GM18951 (cell line): ENCODE results near the gene AHNAK.
"Not testable (repeated sequence)": the region's sequence is repeated elsewhere in the genome, so short reads cannot be mapped to it uniquely, and the experiment has no call there.

ENCODE experiments used
- POLR2A ChIP-seq: IDR thresholded peaks from 4 replicates; pipeline ENCODE4 v1.6.1; 2011; ENCODE audit warnings: mild to moderate bottlenecking; ENCODE audit not compliant: insufficient read length, insufficient read depth; ENCODE audit errors: extremely low read depth
- in situ Hi-C: fragments of 300-500 bp; cut with MboI; formaldehyde crosslinking; loops from one replicate; pipeline ENCODE4 v1.12.0; 2022; ENCODE audit warnings: low sequenced_read_pairs, mixed read lengths, inconsistent platforms; ENCODE audit not compliant: unreplicated experiment

The AHNAK gene

GRCh38 chr11:62578541-62578940 is 31.9 kb upstream of the AHNAK start:
- in situ Hi-C loops = no loop called here
- no peak for TF ChIP-seq POLR2A

DNA sequence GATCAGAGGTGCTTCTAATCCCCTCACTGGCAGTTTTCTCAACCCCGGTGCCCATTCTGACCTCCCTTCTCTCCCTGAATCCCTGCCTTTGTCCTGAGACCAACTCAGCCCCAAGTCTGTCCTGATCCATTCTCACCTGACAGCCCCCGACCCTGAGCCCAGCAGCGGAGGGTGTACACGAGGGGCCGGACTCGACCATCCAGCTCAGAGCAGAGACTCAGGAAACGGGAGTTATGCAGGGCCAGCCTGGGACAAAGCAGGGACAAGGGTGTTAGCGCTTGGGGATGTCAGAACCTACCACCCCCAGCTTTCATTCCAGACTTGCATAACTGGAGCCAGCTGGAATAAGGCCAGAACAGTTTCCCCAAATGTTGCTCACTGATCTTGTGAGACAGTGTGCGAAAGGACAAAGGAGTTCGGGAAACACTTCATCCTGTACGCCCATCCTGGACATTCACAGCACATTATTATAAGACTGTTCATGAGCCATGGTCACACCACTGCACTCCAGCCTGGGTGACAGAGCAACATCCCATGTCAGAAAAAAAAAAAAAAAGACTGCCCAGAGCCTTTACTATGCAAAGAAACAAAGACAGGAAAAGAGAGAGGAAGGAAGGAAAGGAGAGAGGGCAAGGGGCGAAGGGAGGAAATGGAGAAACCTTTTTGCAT is 30.6 kb upstream of the AHNAK start:
- in situ Hi-C loops = no loop called here
- no peak for TF ChIP-seq POLR2A

- TF ChIP-seq POLR2A = no peak
- in situ Hi-C loops = no loop called here
Observed at GRCh38 chr11:62575837-62576236, 29.2 kb upstream of the AHNAK start.

DNA sequence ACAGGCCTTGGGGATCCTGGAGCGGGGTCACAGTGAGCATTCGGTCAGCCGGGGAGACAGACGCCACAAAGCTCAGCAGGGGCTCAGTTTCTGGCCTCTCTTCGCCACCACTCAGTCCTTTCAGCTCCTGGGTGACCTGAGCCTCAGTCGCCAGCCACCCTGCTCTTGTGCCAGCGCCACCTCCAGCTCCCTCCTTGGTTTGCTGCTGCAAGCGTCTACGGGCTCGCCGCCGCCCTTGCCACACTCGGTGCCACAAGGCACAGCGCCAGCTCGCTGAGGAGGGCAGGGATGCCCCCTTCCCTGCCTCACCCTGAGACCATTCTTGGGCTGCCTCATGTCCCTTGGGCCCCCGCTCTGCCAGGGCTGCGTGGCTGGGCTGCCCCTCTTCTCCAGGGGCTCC is 28.6 kb upstream of the AHNAK start:
- in situ Hi-C loops = no loop called here
- TF ChIP-seq POLR2A = peak; percentile 8

DNA sequence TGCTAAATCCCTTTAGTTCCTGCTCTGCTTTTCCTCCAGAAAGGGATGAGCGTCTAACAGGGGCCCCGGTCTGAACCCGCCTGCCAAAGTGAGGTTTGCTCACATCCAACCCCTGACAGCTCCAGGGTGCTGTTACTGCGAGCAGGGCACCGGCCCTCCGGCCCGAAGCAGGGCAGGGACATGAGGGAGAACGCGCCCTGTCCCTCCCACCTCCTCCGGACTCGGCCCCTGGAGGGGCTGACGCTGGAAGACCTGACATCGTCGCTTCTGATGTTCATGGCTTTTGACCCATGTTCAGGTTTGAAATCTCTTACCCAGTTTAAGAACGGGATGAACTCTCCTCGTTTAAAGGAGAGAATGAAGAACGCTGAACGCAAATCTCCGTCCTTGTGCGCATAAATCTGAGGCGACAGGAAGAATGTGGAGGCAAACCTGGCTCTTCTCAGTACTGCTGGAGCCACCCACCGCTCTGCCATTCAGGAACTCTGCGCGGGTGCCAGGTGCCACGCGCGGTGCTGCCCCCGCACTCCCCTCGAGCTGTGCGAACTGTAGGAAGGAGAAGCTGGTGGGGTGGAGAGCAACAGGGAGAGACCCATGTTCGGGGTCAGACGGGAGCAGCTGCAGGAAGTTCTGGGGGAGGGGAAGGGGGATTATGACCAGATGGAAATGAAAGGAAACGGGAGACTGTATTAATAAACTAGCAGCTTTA is 27.9 kb upstream of the AHNAK start:
- TF ChIP-seq POLR2A = peak; percentile 10
- in situ Hi-C loops = no loop called here

DNA sequence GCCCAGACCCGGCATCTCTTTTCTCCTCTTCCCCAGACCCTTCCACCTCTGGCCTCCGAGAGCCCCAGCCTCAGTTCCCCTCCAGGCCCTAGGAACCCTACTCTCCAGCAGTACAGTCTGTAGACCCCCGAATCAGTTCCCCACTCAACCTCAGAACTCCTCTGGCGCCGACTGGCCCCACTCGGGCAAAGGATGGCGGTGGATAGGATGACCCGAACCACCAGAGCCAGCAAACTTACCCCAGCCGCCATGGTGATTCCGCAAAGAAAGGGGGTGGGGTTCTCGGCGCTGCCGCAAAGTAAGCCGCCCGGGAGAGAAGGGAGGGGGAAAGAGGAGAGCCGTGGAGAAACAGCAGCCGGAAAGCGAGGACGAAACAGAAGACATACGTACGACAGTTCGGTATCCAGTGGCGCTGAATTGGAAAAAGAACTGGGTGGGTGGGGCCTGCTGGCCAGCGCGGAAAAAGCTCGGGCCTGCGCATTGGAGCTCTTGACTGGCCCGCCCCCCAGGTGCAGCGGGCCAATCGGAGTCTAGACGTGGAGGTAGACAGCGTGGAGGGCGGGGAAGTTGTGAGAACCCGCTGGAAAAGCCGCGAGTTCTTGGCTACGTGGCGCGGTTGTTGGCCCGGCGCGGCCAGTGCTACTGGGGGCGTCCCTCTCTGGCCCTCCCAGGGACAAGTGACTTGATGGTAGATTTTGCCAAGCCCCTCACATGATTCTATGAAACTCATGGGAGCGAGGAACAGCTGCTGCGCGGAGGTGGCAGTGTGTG is 27.2 kb upstream of the AHNAK start, which contains the start of gene EEF1G:
EEF1G (minus strand) TSS at position 300 of the 771 bp plus-strand sequence; CDS start at position 251, 49 bp downstream.
- peak; percentile 94 for TF ChIP-seq POLR2A

GRCh38 chr11:62573006-62573591 is 26.5 kb upstream of the AHNAK start:
- TF ChIP-seq POLR2A = no peak

More for the DNA sequence above, 27.2 kb upstream of the AHNAK start, which contains the start of gene EEF1G:
- in situ Hi-C loops = no loop called here

DNA sequence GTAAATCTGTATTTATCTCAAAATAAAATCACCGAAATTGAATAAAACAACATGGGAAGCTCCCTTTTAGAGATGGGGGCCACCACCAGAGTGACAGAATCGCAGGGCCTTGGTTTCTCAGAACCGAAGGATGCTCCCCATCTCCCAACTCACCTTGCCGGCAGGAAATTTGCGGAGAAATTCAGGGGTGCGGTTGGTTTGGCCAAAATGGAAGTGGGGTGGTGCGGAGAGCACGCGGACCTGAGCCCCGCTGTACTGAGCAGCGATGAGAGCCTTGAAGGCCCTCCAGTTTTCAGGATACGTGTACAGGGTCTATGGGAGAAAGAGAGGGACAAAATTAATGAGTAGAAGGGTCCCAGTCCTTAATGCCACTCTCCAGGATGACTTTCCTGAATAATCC is 25.8 kb upstream of the AHNAK start:
- in situ Hi-C loops = no loop called here
- TF ChIP-seq POLR2A = no peak

More at GRCh38 chr11:62573006-62573591, 26.5 kb upstream of the AHNAK start:
- in situ Hi-C loops = no loop called here

GRCh38 chr11:62571493-62571892 is 24.9 kb upstream of the AHNAK start:
- in situ Hi-C loops = not testable (repeated sequence)

DNA sequence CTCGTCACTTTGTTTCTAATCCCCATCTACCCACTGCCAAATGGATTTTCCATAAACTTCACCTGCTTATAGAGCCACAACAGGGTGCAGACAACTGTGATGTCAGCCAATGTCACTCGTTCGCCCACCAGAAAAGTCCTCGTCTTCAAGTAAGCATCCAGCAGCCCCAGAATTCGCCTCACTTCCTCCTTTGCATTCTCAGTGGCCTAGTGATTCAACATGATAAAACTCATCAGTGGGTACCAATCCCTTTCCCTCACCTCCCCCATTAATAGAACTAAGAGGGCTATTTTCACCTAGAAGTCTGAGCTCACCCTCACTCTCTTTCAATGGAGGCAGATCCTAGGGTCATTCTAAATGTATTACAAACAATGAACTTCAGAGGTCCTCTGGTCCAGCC is 24.3 kb upstream of the AHNAK start:
- in situ Hi-C loops = not testable (repeated sequence)

DNA sequence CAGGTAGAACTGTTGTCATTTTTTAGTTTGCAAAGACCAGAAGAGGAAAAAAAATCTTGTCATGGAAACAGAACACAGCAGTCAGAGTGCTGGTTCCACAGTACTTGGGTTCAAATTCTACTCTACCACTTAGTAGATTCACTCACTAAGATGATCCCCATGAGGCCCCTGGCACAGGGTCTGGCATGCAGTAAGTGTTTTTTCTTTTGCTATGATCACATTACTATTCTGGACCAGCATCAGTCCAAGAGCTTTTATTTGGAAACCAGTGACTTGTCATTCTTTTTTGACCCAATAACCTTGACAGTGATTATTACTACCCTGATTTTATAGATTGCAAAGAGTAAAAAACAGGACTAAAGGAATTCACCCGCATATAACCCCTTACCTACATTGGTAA is 23.0 kb upstream of the AHNAK start:
- in situ Hi-C loops = no loop called here
- TF ChIP-seq POLR2A = no peak

DNA sequence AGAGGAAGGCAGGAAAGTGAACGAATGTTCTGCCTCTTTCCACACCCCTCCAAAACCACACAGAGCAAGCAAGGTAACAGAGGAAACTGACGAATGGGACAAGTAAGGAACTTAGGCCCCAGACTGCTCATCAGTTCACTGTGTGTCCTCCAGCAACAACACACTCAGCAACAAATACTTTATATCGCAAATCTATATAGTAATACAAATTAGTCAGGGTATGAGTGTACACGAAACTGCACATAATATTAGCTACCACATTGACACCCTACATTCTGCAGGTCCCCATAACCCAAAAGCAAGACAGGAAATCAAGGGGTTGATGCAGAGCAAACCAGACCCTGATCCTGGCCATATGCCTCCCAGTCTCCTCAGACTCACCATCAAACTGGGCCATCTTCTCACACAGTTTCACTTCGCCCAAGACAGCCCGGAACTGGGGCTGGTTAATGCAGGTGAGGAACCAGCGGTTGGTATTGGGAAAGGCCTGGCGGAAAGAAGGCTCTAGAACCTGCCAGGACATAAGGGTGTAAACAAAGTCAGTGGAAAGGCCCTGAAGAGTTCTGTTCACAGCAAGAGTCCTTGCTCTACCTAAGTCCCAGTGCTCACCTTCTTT is 20.5 kb upstream of the AHNAK start:
- in situ Hi-C loops = no loop called here
- no peak for TF ChIP-seq POLR2A

- TF ChIP-seq POLR2A = no peak
- in situ Hi-C loops = no loop called here
Observed at GRCh38 chr11:62566247-62566646, 19.6 kb upstream of the AHNAK start.
